Right kidney (tissue), 1 donor: Measurements from ENCODE around the gene RNASE3.
A peak's percentile ranks its signal among the peaks of the same experiment; 100 is the strongest.
"Not testable (repeated sequence)": the region's sequence is repeated elsewhere in the genome, so short reads cannot be mapped to it uniquely, and the experiment has no call there.

Experiments
- DNase-seq: peaks from one replicate; pipeline ENCODE4 v3.0.0-alpha.2; 2016

The RNASE3 gene

DNA sequence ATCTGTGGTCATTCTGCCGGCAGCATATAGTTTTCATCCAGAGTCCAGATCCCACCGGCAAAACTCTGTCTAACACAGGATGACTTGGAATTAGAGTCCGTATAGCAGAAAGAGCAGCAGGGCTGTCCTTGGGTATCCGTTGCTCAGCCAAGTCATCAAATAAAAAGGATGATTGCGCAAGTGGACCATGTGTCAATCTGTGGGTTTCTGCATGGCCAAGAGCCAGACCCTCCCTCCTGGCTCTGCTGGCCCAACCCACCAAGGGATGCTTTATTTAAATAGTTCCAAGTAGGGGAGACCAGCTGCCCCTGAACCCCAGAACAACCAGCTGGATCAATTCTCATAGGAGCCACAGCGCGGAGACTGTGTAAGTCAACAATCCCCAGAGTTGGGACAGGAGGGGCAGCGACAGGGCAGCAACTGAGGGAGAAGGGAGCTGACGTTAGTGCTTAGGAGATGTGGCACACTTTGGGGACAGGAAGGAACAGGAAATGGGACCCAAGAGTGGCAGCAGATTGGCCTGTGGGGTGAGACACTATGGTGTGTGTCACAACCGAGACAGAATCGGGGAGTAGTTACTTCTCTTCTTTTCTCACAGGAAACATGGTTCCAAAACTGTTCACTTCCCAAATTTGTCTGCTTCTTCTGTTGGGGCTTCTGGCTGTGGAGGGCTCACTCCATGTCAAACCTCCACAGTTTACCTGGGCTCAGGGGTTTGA is 28.0 kb downstream of the RNASE3 start:
- DNase-seq: not testable (repeated sequence)

GRCh38 chr14:20923766-20924297 is 32.6 kb downstream of the RNASE3 start:
- not testable (repeated sequence) for DNase-seq

GRCh38 chr14:20934148-20934762 is 43.1 kb downstream of the RNASE3 start:
- peak; percentile 5 for DNase-seq

GRCh38 chr14:20935303-20935984 is 44.3 kb downstream of the RNASE3 start:
- DNase-seq: no peak
